Gastroesophageal sphincter (tissue), 3 donors: ENCODE data around the gene AGTR1.

Experiments used
- EP300 ChIP-seq: sonication (generic); formaldehyde crosslinking; IDR thresholded peaks from one replicate; pipeline ENCODE4 v1.6.1; 2017; ENCODE audit warnings: antibody characterized with exemption, mild to moderate bottlenecking
- POLR2A ChIP-seq, 2 donors: fragments of 450-650 bp; IDR thresholded peaks; one replicate each; pipeline ENCODE4 v1.6.1; 2017; ENCODE audit warnings: antibody characterized with exemption in 2 of 2, mild to moderate bottlenecking in 2 of 2, moderate library complexity in 1 of 2
- TF ChIP-seq, protein P1 (sequence below), 4 experiments: fragments of 200-600 bp in 2 of 4; fragments of 450-650 bp in 2 of 4; sonication (generic) in 1 of 4; IDR thresholded peaks; one replicate each; pipeline ENCODE4 v1.5.1; 2017 to 2019; ENCODE audit warnings: antibody characterized with exemption in 4 of 4, mild to moderate bottlenecking in 2 of 4, moderate library complexity in 2 of 4

GRCh38 chr3:148711981-148712666 is 14.4 kb downstream of the AGTR1 start:
- TF ChIP-seq, protein P1, sequence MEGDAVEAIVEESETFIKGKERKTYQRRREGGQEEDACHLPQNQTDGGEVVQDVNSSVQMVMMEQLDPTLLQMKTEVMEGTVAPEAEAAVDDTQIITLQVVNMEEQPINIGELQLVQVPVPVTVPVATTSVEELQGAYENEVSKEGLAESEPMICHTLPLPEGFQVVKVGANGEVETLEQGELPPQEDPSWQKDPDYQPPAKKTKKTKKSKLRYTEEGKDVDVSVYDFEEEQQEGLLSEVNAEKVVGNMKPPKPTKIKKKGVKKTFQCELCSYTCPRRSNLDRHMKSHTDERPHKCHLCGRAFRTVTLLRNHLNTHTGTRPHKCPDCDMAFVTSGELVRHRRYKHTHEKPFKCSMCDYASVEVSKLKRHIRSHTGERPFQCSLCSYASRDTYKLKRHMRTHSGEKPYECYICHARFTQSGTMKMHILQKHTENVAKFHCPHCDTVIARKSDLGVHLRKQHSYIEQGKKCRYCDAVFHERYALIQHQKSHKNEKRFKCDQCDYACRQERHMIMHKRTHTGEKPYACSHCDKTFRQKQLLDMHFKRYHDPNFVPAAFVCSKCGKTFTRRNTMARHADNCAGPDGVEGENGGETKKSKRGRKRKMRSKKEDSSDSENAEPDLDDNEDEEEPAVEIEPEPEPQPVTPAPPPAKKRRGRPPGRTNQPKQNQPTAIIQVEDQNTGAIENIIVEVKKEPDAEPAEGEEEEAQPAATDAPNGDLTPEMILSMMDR (IDR thresholded peaks at IDR 0.05): no peak
- TF ChIP-seq EP300 (no peak), POLR2A (IDR thresholded peaks at IDR 0.05) (no peak)
